Transverse colon (tissue), 4 donors: ENCODE data around the gene GNPDA1. TPM values are rescaled to one million over a fixed set of nuclear protein-coding genes. Genes with fewer than 3 reads are reported as not detected.

Experiments used
- DNase-seq: peaks from one replicate; pipeline ENCODE4 v3.0.0-alpha.2; 2019
- H3K27ac ChIP-seq, 4 donors: fragments of 200-600 bp; sonication (generic); 2 replicates each; pipeline ENCODE4 v1.5.1; 2016 to 2018; ENCODE audit warnings: inconsistent platforms in 4 of 4
- H3K27me3 ChIP-seq: fragments of 200-600 bp; sonication (generic); 2 replicates; pipeline ENCODE4 v1.5.1; 2017; ENCODE audit warnings: inconsistent platforms
- H3K36me3 ChIP-seq, 4 donors: fragments of 200-600 bp; sonication (generic); 2 replicates each; pipeline ENCODE4 v1.5.1; 2017 to 2019; ENCODE audit warnings: inconsistent platforms in 4 of 4
- H3K4me1 ChIP-seq, 4 donors: fragments of 200-600 bp; sonication (generic); 2 replicates each; pipeline ENCODE4 v1.5.1; 2017 to 2020; ENCODE audit warnings: inconsistent platforms in 4 of 4
- H3K4me3 ChIP-seq, 4 donors: fragments of 200-600 bp; sonication (generic); 1 replicate in 1 of 4; 2 replicates in 3 of 4; pipeline versions ENCODE4 v1.5.1 to v1.6.1; 2017 to 2019; ENCODE audit warnings: inconsistent platforms in 4 of 4
- H3K9me3 ChIP-seq, 2 donors: fragments of 200-600 bp; sonication (generic); 2 replicates each; pipeline ENCODE4 v1.5.1; 2017 to 2019; ENCODE audit warnings: inconsistent platforms in 2 of 2
- CTCF ChIP-seq, 5 experiments: fragments of 200-600 bp in 3 of 5; fragments of 450-650 bp in 2 of 5; sonication (generic) in 3 of 5; IDR thresholded peaks; 1 replicate in 2 of 5; 2 replicates in 3 of 5; pipeline ENCODE4 v1.5.1; 2016 to 2017; ENCODE audit warnings: antibody characterized with exemption in 5 of 5, inconsistent platforms in 3 of 5, mild to moderate bottlenecking in 2 of 5, moderate library complexity in 1 of 5
- EP300 ChIP-seq: sonication (generic); formaldehyde crosslinking; IDR thresholded peaks from one replicate; pipeline ENCODE4 v1.6.1; 2017; ENCODE audit warnings: antibody characterized with exemption, low read depth
- POLR2A ChIP-seq: fragments of 450-650 bp; IDR thresholded peaks from one replicate; pipeline ENCODE4 v1.6.1; 2016; ENCODE audit warnings: antibody characterized with exemption, mild to moderate bottlenecking, moderate library complexity
- POLR2AphosphoS5 ChIP-seq, 3 donors: sonication (generic); formaldehyde crosslinking; IDR thresholded peaks; one replicate each; pipeline ENCODE4 v1.6.1; 2016; ENCODE audit warnings: antibody characterized with exemption in 3 of 3
- WGBS, 2 donors: methylation state at CpG; one replicate each; pipeline ENCODE4 v1.1.5; 2018; ENCODE audit warnings: low coverage in 1 of 2; 5-methylcytosine and 5-hydroxymethylcytosine counted together
- in situ Hi-C, 4 donors: fragments of 200-750 bp; cut with MboI; loops; one replicate each; pipeline versions ENCODE4 v1.15.0 to v1.15.1; 2017; ENCODE audit warnings: low sequenced_read_pairs in 3 of 4, low pct_ligation_motif_present in 1 of 4, low pct_unique_long_range_greater_than_20kb in 1 of 4
- intact Hi-C: fragments of 100-400 bp; cut with DNase I; formaldehyde crosslinking; loops from one replicate; pipeline ENCODE4 v1.15.1; 2023; ENCODE audit warnings: low total_unique reads
- total RNA-seq, 4 donors: library from RNA; depleted of rRNA; stranded (reverse); fragments of >200 nt; gene quantifications; one replicate each; pipeline ENCODE4 v1.1.0, GENCODE V29; 2016

GNPDA1 gene
- total RNA-seq, 4 donors from 2014 or later = 1.6 to 24.8 (median 8.9) TPM

- no peaks in the 10 kb centered on the region for H3K36me3 ChIP-seq
- peaks cover 0 to 20% (median 14%) of the 10 kb centered on the region in 4 donors for H3K4me1 ChIP-seq
- intact Hi-C loops = loop anchor here (10.0 kb wide), 1 partner anchor 135 kb away; no protein-coding TSS in a partner anchor
- H3K4me3 ChIP-seq = no peak overlapping the region
- no peak for DNase-seq
- 84 to 100% methylated on average over 3 to 4 of the region's 4 CpGs for WGBS, 2 donors
- no peak for TF ChIP-seq POLR2A
- no peak for TF ChIP-seq CTCF (IDR thresholded peaks at IDR 0.05)
- TF ChIP-seq EP300 = no peak
- no peak for TF ChIP-seq POLR2AphosphoS5 (IDR thresholded peaks at IDR 0.05)
- no peaks in the 10 kb centered on the region for H3K27me3 ChIP-seq
- no peaks in the 10 kb centered on the region for H3K9me3 ChIP-seq
- H3K27ac ChIP-seq = no peak overlapping the region
- in situ Hi-C loops = loop anchor here in 2 of 4 donors (10.0 to 25.0 kb wide), 2 partner anchors 135 to 327 kb away; partner anchors contain the start of gene SPRY4 (in 1 of the 2)
These were observed 2.9 kb downstream of the GNPDA1 start for GRCh38 chr5:142009886-142010285.

- no peak for DNase-seq
- Histone ChIP-seq H3K4me3 (no peak overlapping the region), H3K27me3 (no peaks in the 10 kb centered on the region), H3K9me3 (no peaks in the 10 kb centered on the region), H3K4me1 (peaks cover 0 to 16% (median 11%) of the 10 kb centered on the region in 4 donors), H3K36me3 (peaks cover 0 to 9% (median 0%) of the 10 kb centered on the region in 4 donors), H3K27ac (no peak overlapping the region)
- in situ Hi-C loops (loop anchor here in 2 of 4 donors (10.0 to 25.0 kb wide), 2 partner anchors 136 to 328 kb away; partner anchors contain the start of gene SPRY4 (in 1 of the 2)), intact Hi-C loops (no loop called here)
- TF ChIP-seq EP300 (no peak), POLR2A (no peak), CTCF (IDR thresholded peaks at IDR 0.05) (no peak), POLR2AphosphoS5 (IDR thresholded peaks at IDR 0.05) (no peak)
These were observed 4.0 kb downstream of the GNPDA1 start for GRCh38 chr5:142008813-142009212.

GRCh38 chr5:142007237-142007544 is 5.6 kb downstream of the GNPDA1 start:
- no peak for DNase-seq
- Histone ChIP-seq H3K4me1 (peaks cover 0 to 3% (median under 1%) of the 10 kb centered on the region in 4 donors), H3K4me3 (no peak overlapping the region), H3K27me3 (no peaks in the 10 kb centered on the region), H3K27ac (no peak overlapping the region), H3K36me3 (peaks cover 0 to 17% (median 3%) of the 10 kb centered on the region in 4 donors), H3K9me3 (no peaks in the 10 kb centered on the region)
- TF ChIP-seq EP300 (no peak), POLR2AphosphoS5 (IDR thresholded peaks at IDR 0.05) (no peak), CTCF (IDR thresholded peaks at IDR 0.05) (no peak)
- 75 to 82% methylated on average over 1 of the region's 1 CpG for WGBS, 2 donors
- in situ Hi-C loops = loop anchor here in 2 of 4 donors (10.0 to 25.0 kb wide), 2 partner anchors 138 to 330 kb away; partner anchors contain the start of gene SPRY4 (in 1 of the 2)
- intact Hi-C loops = no loop called here

GRCh38 chr5:142006363-142007236 is 6.2 kb downstream of the GNPDA1 start:
- no peak overlapping the region for H3K27ac ChIP-seq
- in situ Hi-C loops = loop anchor here in 2 of 4 donors (10.0 to 25.0 kb wide), 2 partner anchors 138 to 331 kb away; partner anchors contain the start of gene SPRY4 (in 1 of the 2)

More at GRCh38 chr5:142006363-142007236, 6.2 kb downstream of the GNPDA1 start:
- intact Hi-C loops = no loop called here
- no peaks in the 10 kb centered on the region for H3K27me3 ChIP-seq
- DNase-seq = no peak
- no peaks in the 10 kb centered on the region for H3K9me3 ChIP-seq
- WGBS, 2 donors = 57 to 58% methylated on average over 2 to 3 of the region's 3 CpGs
- H3K4me3 ChIP-seq = no peak overlapping the region
- TF ChIP-seq CTCF (IDR thresholded peaks at IDR 0.05) (no peak), POLR2AphosphoS5 (IDR thresholded peaks at IDR 0.05) (no peak)
- H3K36me3 ChIP-seq = peaks cover 0 to 17% (median 6%) of the 10 kb centered on the region in 4 donors
- H3K4me1 ChIP-seq = no peaks in the 10 kb centered on the region
